H1 (cell line): Measurements from ENCODE around the gene CACNA2D3. TPM values are rescaled to one million over a fixed set of nuclear protein-coding genes. Genes with fewer than 3 reads are reported as not detected.

ENCODE experiments used
- BRCA1 ChIP-seq: IDR thresholded peaks from 2 replicates; pipeline ENCODE4 v1.6.1; 2012; ENCODE audit warnings: low read depth, low read length, improper control_type of control experiment
- SIN3A ChIP-seq, 2 experiments: IDR thresholded peaks in 1 of 2; conservative IDR thresholded peaks in 1 of 2; 2 replicates each; pipeline ENCODE4 v1.6.1; 2011 to 2012; ENCODE audit warnings: low read length in 2 of 2, improper control_type of control experiment in 1 of 2, low read depth in 1 of 2, mild to moderate bottlenecking in 1 of 2
- ZNF274 ChIP-seq: IDR thresholded peaks from 2 replicates; pipeline ENCODE4 v1.7.0; 2012; ENCODE audit warnings: low read length, borderline replicate concordance; ENCODE audit errors: extremely low read depth
- polyA plus RNA-seq, 7 experiments: library from polyadenylated mRNA; depleted of rRNA in 3 of 7; stranded (reverse) in 5 of 7; unstranded in 2 of 7; fragments of >200 nt in 5 of 7; fragments of 200-250 nt in 2 of 7; gene quantifications; 1 replicate in 5 of 7; 2 replicates in 1 of 7; 4 replicates in 1 of 7; pipeline versions ENCODE4 v1.2.1 to v1.2.3, GENCODE V29; 2011 to 2013; ENCODE audit warnings: missing spikeins in 2 of 7, mixed read lengths in 2 of 7
- total RNA-seq: library from RNA; stranded (reverse); fragmentation: NEBNext Ultra II Directional; extraction: Animal tissue kit (Norgen Biotek cat#: 25700); gene quantifications from 2 replicates; pipeline ENCODE4 v1.2.1, GENCODE V29; 2021
- TF ChIP-seq, protein P1 (sequence below): fragments of 300-600 bp; sonication (generic); IDR thresholded peaks from 2 replicates; pipeline ENCODE4 v1.7.1; 2012; ENCODE audit warnings: low read length, moderate library complexity, mild to moderate bottlenecking, inconsistent platforms; ENCODE audit not compliant: insufficient replicate concordance
- TF ChIP-seq, protein P2 (sequence below): IDR thresholded peaks from 2 replicates; pipeline ENCODE4 v1.6.1; 2012; ENCODE audit warnings: inconsistent platforms

The CACNA2D3 gene
- total and polyA plus RNA-seq, 2 of the 8 experiments (the other 6 are each of a cell fraction or from before 2014, with no cell fraction given), result 1.5 to 1.8 TPM

DNA sequence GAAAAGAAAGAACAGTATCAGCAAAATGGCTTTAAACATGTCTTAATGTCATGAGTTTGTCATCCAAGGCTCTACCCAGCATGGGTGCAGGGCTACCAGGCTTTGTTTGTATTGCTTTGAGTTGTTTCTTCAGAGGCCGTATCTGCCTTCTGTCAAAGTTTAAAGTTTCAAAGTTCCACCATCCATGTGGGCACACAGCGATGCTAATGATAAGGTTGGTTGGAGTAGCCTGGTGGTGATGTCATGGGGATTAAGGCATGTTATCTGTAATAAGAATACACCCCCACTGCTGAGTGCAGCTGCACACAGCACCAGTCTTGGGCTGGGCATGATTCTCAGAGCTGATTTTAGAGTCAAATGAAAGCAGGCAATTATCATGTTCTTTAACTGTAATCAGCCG lies 877.5 kb downstream of the CACNA2D3 start (continued):
- TF ChIP-seq, protein P1, sequence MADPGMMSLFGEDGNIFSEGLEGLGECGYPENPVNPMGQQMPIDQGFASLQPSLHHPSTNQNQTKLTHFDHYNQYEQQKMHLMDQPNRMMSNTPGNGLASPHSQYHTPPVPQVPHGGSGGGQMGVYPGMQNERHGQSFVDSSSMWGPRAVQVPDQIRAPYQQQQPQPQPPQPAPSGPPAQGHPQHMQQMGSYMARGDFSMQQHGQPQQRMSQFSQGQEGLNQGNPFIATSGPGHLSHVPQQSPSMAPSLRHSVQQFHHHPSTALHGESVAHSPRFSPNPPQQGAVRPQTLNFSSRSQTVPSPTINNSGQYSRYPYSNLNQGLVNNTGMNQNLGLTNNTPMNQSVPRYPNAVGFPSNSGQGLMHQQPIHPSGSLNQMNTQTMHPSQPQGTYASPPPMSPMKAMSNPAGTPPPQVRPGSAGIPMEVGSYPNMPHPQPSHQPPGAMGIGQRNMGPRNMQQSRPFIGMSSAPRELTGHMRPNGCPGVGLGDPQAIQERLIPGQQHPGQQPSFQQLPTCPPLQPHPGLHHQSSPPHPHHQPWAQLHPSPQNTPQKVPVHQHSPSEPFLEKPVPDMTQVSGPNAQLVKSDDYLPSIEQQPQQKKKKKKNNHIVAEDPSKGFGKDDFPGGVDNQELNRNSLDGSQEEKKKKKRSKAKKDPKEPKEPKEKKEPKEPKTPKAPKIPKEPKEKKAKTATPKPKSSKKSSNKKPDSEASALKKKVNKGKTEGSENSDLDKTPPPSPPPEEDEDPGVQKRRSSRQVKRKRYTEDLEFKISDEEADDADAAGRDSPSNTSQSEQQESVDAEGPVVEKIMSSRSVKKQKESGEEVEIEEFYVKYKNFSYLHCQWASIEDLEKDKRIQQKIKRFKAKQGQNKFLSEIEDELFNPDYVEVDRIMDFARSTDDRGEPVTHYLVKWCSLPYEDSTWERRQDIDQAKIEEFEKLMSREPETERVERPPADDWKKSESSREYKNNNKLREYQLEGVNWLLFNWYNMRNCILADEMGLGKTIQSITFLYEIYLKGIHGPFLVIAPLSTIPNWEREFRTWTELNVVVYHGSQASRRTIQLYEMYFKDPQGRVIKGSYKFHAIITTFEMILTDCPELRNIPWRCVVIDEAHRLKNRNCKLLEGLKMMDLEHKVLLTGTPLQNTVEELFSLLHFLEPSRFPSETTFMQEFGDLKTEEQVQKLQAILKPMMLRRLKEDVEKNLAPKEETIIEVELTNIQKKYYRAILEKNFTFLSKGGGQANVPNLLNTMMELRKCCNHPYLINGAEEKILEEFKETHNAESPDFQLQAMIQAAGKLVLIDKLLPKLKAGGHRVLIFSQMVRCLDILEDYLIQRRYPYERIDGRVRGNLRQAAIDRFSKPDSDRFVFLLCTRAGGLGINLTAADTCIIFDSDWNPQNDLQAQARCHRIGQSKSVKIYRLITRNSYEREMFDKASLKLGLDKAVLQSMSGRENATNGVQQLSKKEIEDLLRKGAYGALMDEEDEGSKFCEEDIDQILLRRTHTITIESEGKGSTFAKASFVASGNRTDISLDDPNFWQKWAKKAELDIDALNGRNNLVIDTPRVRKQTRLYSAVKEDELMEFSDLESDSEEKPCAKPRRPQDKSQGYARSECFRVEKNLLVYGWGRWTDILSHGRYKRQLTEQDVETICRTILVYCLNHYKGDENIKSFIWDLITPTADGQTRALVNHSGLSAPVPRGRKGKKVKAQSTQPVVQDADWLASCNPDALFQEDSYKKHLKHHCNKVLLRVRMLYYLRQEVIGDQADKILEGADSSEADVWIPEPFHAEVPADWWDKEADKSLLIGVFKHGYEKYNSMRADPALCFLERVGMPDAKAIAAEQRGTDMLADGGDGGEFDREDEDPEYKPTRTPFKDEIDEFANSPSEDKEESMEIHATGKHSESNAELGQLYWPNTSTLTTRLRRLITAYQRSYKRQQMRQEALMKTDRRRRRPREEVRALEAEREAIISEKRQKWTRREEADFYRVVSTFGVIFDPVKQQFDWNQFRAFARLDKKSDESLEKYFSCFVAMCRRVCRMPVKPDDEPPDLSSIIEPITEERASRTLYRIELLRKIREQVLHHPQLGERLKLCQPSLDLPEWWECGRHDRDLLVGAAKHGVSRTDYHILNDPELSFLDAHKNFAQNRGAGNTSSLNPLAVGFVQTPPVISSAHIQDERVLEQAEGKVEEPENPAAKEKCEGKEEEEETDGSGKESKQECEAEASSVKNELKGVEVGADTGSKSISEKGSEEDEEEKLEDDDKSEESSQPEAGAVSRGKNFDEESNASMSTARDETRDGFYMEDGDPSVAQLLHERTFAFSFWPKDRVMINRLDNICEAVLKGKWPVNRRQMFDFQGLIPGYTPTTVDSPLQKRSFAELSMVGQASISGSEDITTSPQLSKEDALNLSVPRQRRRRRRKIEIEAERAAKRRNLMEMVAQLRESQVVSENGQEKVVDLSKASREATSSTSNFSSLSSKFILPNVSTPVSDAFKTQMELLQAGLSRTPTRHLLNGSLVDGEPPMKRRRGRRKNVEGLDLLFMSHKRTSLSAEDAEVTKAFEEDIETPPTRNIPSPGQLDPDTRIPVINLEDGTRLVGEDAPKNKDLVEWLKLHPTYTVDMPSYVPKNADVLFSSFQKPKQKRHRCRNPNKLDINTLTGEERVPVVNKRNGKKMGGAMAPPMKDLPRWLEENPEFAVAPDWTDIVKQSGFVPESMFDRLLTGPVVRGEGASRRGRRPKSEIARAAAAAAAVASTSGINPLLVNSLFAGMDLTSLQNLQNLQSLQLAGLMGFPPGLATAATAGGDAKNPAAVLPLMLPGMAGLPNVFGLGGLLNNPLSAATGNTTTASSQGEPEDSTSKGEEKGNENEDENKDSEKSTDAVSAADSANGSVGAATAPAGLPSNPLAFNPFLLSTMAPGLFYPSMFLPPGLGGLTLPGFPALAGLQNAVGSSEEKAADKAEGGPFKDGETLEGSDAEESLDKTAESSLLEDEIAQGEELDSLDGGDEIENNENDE, result no peak
- TF ChIP-seq ZNF274 (no peak), BRCA1 (no peak), SIN3A (conservative IDR thresholded peaks at IDR 0.05 in 1 of 2, IDR thresholded peaks at IDR 0.05 in 1 of 2; ENCODE audit: low read depth in 1 of 2, low read length in 2 of 2) (no peak)
- TF ChIP-seq, protein P2, sequence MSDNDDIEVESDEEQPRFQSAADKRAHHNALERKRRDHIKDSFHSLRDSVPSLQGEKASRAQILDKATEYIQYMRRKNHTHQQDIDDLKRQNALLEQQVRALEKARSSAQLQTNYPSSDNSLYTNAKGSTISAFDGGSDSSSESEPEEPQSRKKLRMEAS, result no peak
